Epithelial cell of proximal tubule (primary cell): ENCODE measurements around the gene STRN4. TPM values are rescaled to one million over a fixed set of nuclear protein-coding genes. Genes with fewer than 3 reads are reported as not detected.

ENCODE experiments used
- DNase-seq: peaks from one replicate; pipeline ENCODE4 v3.0.0-alpha.2; 2011; ENCODE audit warnings: low read depth
- H3K4me3 ChIP-seq: 2 replicates; pipeline ENCODE4 v1.5.1; 2011; ENCODE audit warnings: low read depth, mild to moderate bottlenecking, low read length
- CTCF ChIP-seq: conservative IDR thresholded peaks from 2 replicates; pipeline ENCODE4 v1.5.1; 2012; ENCODE audit warnings: low read depth, mild to moderate bottlenecking, low read length
- total RNA-seq: library from RNA; depleted of rRNA; stranded (reverse); fragments of >200 nt; gene quantifications from 2 replicates; pipeline ENCODE4 v1.2.3, GENCODE V29; 2015

The STRN4 gene
- total RNA-seq, 1 donor from 2014 or later, result 62.1 TPM

DNA sequence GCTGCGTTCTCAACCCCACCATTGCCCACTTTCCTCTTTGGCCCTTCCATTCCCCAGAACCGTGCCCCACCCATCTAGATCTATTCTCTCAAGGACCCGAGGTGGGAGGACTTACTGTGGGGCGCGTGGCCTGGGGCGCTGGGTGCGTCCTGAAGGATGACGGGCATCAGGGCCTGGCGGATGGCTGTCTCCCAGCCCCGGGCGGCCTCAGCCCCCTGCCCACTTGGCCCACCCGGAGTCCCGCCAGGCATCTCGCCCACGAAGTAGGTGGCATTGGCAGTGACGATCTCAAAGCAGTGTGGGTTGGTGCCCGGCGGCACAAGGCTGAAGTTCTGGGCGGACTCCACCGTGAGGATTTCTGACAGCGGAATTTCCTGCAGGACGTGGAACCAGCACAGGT lies 52.5 kb downstream of the STRN4 start:
- DNase-seq, result no peak
- H3K4me3 ChIP-seq, result no peak overlapping the region
- no peak for TF ChIP-seq CTCF

DNA sequence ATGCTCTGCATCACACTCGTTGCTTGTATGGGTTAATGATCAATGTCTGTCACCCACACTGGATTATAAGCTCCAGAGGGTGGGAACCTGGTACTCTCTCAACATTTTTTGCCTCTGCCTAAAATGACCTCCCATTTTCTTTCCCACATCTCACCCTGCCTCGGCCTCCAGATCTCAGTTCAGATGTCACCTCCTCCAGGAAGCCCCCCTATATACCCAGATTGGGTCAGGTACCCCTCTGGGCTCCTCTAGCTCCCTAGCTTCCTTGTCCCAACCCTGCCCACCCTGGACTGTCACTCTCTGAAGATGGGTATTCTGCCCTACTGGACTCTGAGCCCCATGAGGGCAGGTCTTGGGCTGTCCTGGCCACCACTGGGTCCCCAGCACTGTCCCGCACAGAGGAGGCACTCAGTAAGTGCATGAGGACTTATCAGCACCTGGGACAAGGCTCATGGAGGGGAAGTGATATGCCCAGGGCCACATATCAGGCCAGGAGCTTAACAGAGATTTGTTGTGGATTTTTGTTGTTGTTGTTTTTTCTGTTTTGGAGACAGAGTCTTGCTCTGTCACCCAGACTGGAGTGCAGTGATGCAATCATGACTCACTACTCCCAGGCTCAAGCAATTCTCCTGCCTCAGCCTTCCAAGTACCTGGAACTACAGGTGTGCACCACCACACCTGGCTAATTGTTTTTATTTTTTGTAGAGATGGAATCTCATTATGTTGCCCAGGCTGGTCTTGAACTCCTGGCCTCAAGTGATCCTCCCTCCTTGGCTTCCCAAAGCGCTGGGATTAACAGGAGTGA lies 53.1 kb downstream of the STRN4 start:
- TF ChIP-seq CTCF, result no peak
- no peak for DNase-seq
- H3K4me3 ChIP-seq, result no peak overlapping the region

GRCh38 chr19:46691948-46692347 lies 54.3 kb downstream of the STRN4 start:
- no peak for DNase-seq
- no peak for TF ChIP-seq CTCF
- no peak overlapping the region for H3K4me3 ChIP-seq

DNA sequence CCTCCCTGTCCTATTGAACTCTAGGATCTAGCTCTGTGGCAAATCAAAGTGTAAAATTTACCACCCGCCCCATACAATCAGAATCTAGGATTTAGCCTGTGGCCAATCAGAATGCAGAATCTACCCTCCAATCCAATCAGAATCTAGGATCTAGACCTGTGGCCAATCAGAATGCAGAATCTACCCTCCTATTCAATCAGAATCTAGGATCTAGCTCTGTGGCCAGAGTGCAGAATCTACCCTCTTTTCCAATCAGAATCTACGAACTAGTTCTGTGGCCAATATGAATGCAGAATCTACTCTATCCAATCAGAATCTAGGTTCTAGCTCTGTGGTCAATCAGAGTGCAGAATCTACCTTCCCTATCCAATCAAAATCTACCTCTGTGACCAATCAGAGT lies 55.1 kb downstream of the STRN4 start:
- H3K4me3 ChIP-seq, result no peak overlapping the region
- TF ChIP-seq CTCF, result no peak
- DNase-seq, result no peak

DNA sequence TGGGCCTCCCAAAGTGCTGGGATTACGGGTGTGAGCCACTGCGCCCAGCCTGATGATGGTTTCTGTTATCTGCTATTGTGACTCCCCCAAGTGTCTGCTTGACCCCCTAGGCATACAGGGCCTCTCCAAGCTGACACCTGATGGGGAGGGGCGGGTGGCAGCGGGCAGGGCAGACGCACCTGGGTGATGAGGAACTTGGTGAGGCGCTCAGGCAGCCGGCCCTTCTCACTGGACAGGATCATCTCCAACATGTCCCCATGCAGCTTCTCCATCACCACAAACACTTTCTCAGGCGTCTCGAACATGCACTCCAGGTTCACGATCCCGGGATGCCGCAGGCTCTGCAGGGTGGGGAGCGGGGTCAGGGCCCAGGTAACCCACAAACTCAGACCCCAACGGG lies 56.9 kb downstream of the STRN4 start:
- DNase-seq, result no peak
- H3K4me3 ChIP-seq, result no peak overlapping the region
- TF ChIP-seq CTCF, result no peak

GRCh38 chr19:46687438-46688145 lies 58.7 kb downstream of the STRN4 start:
- no peak for TF ChIP-seq CTCF
- no peak overlapping the region for H3K4me3 ChIP-seq
- DNase-seq, result no peak
